Measurements from ENCODE around the gene STX2. TPM values are rescaled to one million over a fixed set of nuclear protein-coding genes. Genes with fewer than 3 reads are reported as not detected.
"Not testable (repeated sequence)": the region's sequence is repeated elsewhere in the genome, so short reads cannot be mapped to it uniquely, and the experiment has no call there.

STX2 gene
- total and polyA plus RNA-seq, 4 donors, result 11.9 to 28.4 (median 20.9) TPM

DNA sequence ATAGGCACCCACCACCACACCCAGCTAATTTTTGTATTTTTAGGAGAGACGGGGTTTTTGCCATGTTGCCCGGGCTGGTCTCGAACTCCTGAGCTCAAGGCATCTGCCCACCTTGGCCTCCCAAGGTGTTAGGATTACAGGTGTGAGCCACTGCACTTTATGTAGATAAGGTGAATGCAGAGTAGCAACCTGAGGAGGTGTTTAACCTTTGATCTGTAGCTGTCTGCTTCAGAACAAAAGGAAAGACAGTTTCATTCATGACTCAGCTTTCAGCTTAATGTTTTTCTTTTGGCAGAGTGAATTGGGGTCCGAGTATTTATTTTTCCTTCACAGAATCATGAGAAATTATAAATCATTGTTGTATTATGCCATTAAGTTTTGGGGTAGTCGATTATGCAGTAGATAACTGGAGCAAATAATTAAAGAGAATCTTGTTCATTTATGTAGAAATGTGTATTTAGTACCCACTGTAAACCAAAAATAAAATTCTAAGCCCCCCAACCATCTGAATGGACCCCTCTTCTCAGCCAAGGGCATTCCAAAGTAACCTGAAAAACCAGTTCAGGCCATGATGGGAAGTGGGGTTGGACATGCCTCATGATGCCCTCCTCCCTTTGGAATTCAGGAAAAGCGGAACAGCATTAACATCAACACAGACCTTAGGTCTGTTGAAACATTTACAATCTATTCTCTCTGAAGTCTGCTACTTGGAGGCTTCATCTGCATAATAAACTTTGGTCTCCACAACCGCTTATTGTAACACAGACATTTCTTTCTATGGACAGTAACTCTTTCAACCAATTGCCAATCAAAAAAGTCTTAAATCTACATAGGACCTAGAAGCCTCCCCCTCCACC, 10.7 kb upstream of the STX2 start:
- H3K36me3 ChIP-seq (ENCODE audit: control insufficient read depth in 4 of 4, insufficient read depth in 4 of 4, low read length in 4 of 4), result no peaks in the 10 kb centered on the region
- no peak overlapping the region for H3K27ac ChIP-seq (ENCODE audit: low read depth in 1 of 2, low read length in 1 of 2)
- peaks cover 0 to 5% (median 0%) of the 10 kb centered on the region in 3 donors for H3K27me3 ChIP-seq (ENCODE audit: control insufficient read depth in 3 of 3, insufficient read depth in 3 of 3, low read length in 2 of 3)
- TF ChIP-seq, protein P1, sequence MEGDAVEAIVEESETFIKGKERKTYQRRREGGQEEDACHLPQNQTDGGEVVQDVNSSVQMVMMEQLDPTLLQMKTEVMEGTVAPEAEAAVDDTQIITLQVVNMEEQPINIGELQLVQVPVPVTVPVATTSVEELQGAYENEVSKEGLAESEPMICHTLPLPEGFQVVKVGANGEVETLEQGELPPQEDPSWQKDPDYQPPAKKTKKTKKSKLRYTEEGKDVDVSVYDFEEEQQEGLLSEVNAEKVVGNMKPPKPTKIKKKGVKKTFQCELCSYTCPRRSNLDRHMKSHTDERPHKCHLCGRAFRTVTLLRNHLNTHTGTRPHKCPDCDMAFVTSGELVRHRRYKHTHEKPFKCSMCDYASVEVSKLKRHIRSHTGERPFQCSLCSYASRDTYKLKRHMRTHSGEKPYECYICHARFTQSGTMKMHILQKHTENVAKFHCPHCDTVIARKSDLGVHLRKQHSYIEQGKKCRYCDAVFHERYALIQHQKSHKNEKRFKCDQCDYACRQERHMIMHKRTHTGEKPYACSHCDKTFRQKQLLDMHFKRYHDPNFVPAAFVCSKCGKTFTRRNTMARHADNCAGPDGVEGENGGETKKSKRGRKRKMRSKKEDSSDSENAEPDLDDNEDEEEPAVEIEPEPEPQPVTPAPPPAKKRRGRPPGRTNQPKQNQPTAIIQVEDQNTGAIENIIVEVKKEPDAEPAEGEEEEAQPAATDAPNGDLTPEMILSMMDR (IDR thresholded peaks at IDR 0.05; ENCODE audit: control extremely low read depth, extremely low read depth), result no peak
- H3K9me3 ChIP-seq (ENCODE audit: control insufficient read depth in 4 of 4, insufficient read depth in 3 of 4, low read length in 3 of 4), result peaks cover 0 to 2% (median 0%) of the 10 kb centered on the region in 4 donors
- no peak overlapping the region for H3K9ac ChIP-seq (ENCODE audit: insufficient read depth in 1 of 2, low read length in 2 of 2)
- peaks cover 0 to 9% (median 0%) of the 10 kb centered on the region in 5 donors for H3K4me1 ChIP-seq (ENCODE audit: control insufficient read depth in 5 of 5, insufficient read depth in 5 of 5, low read length in 5 of 5)
- no peak overlapping the region for H3K4me3 ChIP-seq
- peak; percentile 46 to 76 (median 70) for DNase-seq
- no peak for ATAC-seq (ENCODE audit: insufficient read depth, low FRiP score)
- 57 to 80% methylated on average over 7 of the region's 7 CpGs for WGBS, 2 donors

DNA sequence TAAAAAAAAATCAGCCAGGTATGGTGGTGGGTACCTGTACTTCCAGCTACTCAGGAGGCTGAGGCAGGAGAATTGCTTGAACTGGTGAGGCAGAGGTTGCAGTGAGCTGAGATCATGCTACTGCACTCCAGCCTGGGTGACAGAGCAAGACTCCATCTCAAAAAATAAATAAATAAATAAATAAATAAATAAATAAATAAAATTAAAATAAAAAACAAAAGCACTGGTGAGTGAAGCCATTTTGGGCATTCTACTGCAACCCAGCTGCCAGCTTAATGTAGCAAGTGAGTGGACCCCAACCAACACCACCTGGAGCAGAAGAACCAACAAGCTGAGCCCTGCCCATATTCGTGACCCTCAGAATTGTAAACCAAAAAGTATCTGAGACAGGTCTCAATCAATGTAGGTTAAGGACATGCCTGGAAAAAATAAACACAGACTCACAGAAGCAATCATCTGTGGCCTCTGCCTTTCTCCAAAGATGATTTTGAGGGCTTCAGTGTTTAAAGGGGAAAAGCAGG, 9.8 kb upstream of the STX2 start:
- not testable (repeated sequence) for DNase-seq; H3K36me3 ChIP-seq (ENCODE audit: control insufficient read depth in 4 of 4, insufficient read depth in 4 of 4, low read length in 4 of 4); H3K27me3 ChIP-seq (ENCODE audit: control insufficient read depth in 3 of 3, insufficient read depth in 3 of 3, low read length in 2 of 3); ATAC-seq (ENCODE audit: insufficient read depth, low FRiP score); H3K9me3 ChIP-seq (ENCODE audit: control insufficient read depth in 4 of 4, insufficient read depth in 3 of 4, low read length in 3 of 4); H3K9ac ChIP-seq (ENCODE audit: insufficient read depth in 1 of 2, low read length in 2 of 2); H3K4me1 ChIP-seq (ENCODE audit: control insufficient read depth in 5 of 5, insufficient read depth in 5 of 5, low read length in 5 of 5); H3K27ac ChIP-seq (ENCODE audit: low read depth in 1 of 2, low read length in 1 of 2); H3K4me3 ChIP-seq
- 97 to 100% methylated on average over 1 of the region's 1 CpG for WGBS, 2 donors

DNA sequence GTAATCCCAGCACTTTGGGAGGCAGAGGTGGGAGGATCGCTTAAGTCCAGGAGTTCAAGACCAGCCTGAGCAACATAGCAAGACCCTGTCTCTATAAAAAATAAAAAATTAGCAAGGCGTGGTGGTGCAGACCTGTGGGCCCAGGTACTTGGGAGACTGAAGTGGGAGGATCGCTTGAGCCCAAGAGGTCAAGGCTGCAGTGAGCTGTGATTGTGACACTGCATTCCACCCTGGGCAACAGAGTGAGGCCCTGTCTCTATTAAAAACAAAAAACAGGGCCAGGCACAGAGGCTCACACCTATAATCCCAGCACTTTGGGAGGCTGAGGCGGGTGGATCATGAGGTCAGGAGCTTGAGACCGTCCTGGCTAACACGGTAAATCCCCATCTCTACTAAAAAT, 9.1 kb upstream of the STX2 start:
- not testable (repeated sequence) for H3K27ac ChIP-seq (ENCODE audit: low read depth in 1 of 2, low read length in 1 of 2); H3K4me3 ChIP-seq; H3K27me3 ChIP-seq (ENCODE audit: control insufficient read depth in 3 of 3, insufficient read depth in 3 of 3, low read length in 2 of 3); ATAC-seq (ENCODE audit: insufficient read depth, low FRiP score); H3K4me1 ChIP-seq (ENCODE audit: control insufficient read depth in 5 of 5, insufficient read depth in 5 of 5, low read length in 5 of 5); H3K9me3 ChIP-seq (ENCODE audit: control insufficient read depth in 4 of 4, insufficient read depth in 3 of 4, low read length in 3 of 4); DNase-seq; H3K36me3 ChIP-seq (ENCODE audit: control insufficient read depth in 4 of 4, insufficient read depth in 4 of 4, low read length in 4 of 4); H3K9ac ChIP-seq (ENCODE audit: insufficient read depth in 1 of 2, low read length in 2 of 2)
- WGBS, 2 donors, result 83 to 96% methylated on average over 6 of the region's 6 CpGs

DNA sequence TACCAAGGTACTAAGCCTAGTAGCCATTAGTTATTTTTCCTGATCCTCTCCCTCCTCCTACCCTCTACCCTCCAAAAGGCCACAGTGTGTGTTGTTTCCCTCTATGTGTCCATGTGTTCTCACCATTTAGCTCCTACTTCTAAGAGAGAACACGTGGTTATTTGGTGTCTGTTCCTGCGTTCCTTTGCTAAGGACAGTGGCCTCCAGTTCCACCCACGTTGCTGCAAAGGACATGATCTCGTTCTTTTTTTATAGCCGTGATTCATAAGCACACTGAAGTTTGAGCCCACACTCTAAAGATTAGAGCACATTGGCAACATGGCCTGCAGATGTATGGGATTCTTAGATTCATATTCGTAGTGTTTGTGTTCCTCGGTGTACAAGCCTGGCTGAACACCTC, 8.1 kb upstream of the STX2 start:
- no peak overlapping the region for H3K4me3 ChIP-seq
- H3K27ac ChIP-seq (ENCODE audit: low read depth in 1 of 2, low read length in 1 of 2), result no peak overlapping the region
- DNase-seq (no peak), ATAC-seq (ENCODE audit: insufficient read depth, low FRiP score) (no peak)
- peaks cover 0 to 9% (median 0%) of the 10 kb centered on the region in 5 donors for H3K4me1 ChIP-seq (ENCODE audit: control insufficient read depth in 5 of 5, insufficient read depth in 5 of 5, low read length in 5 of 5)
- H3K36me3 ChIP-seq (ENCODE audit: control insufficient read depth in 4 of 4, insufficient read depth in 4 of 4, low read length in 4 of 4), result no peaks in the 10 kb centered on the region
- TF ChIP-seq, protein P1 (IDR thresholded peaks at IDR 0.05; ENCODE audit: control extremely low read depth, extremely low read depth), result no peak
- no peak overlapping the region for H3K9ac ChIP-seq (ENCODE audit: insufficient read depth in 1 of 2, low read length in 2 of 2)
- WGBS, 2 donors, result 77 to 83% methylated on average over 7 of the region's 7 CpGs
- peaks cover 0 to 2% (median 0%) of the 10 kb centered on the region in 4 donors for H3K9me3 ChIP-seq (ENCODE audit: control insufficient read depth in 4 of 4, insufficient read depth in 3 of 4, low read length in 3 of 4)
- H3K27me3 ChIP-seq (ENCODE audit: control insufficient read depth in 3 of 3, insufficient read depth in 3 of 3, low read length in 2 of 3), result no peaks in the 10 kb centered on the region
